Activated effector memory CD4-positive, alpha-beta T cell treated with Interleukin-2 at 50 U/mL for 16 hours (primary cell): Measurements from ENCODE around the gene SKIC8.

Source experiments
- DNase-seq: peaks from one replicate; pipeline ENCODE4 v3.0.0-alpha.2; 2020

The SKIC8 gene

GRCh38 chr15:78299101-78299930 lies at the start of gene SKIC8:
Gene SKIC8 (minus strand): TSS chr15:78299609. CDS start chr15:78295686, 3,923 bp downstream.
- peak; percentile 85 for DNase-seq

- no peak for DNase-seq
Measured at GRCh38 chr15:78347586-78348543, 48.5 kb upstream of the SKIC8 start.

GRCh38 chr15:78345396-78346125 lies 46.2 kb upstream of the SKIC8 start:
- DNase-seq: no peak

- DNase-seq: no peak
Measured at GRCh38 chr15:78343276-78344060, 44.1 kb upstream of the SKIC8 start.

- DNase-seq: no peak
Measured at GRCh38 chr15:78342021-78342420, 42.6 kb upstream of the SKIC8 start.

- no peak for DNase-seq
Measured at GRCh38 chr15:78341057-78341987, 41.9 kb upstream of the SKIC8 start.

- no peak for DNase-seq
Measured at GRCh38 chr15:78340231-78341056, 41.0 kb upstream of the SKIC8 start, which contains the start of gene CRABP1. Gene CRABP1 (plus strand): TSS chr15:78340353. CDS start chr15:78340429, 76 bp downstream.

GRCh38 chr15:78339559-78339958 lies 40.1 kb upstream of the SKIC8 start:
- DNase-seq: no peak

- no peak for DNase-seq
Measured at GRCh38 chr15:78338781-78339180, 39.4 kb upstream of the SKIC8 start.

- no peak for DNase-seq
Measured at GRCh38 chr15:78335985-78336384, 36.6 kb upstream of the SKIC8 start.

GRCh38 chr15:78334845-78335244 lies 35.4 kb upstream of the SKIC8 start:
- no peak for DNase-seq

GRCh38 chr15:78329625-78330024 lies 30.2 kb upstream of the SKIC8 start:
- DNase-seq: no peak

GRCh38 chr15:78327466-78327865 lies 28.1 kb upstream of the SKIC8 start:
- DNase-seq: no peak

GRCh38 chr15:78325092-78325843 lies 25.9 kb upstream of the SKIC8 start:
- no peak for DNase-seq

- DNase-seq: no peak
Measured at GRCh38 chr15:78324144-78324543, 24.7 kb upstream of the SKIC8 start.

GRCh38 chr15:78323693-78324092 lies 24.3 kb upstream of the SKIC8 start:
- no peak for DNase-seq

GRCh38 chr15:78322724-78323521 lies 23.5 kb upstream of the SKIC8 start:
- DNase-seq: no peak

GRCh38 chr15:78322243-78322642 lies 22.8 kb upstream of the SKIC8 start:
- DNase-seq: no peak
